Body of pancreas (tissue), 4 donors: ENCODE measurements around the gene SLC38A3. TPM values are rescaled to one million over a fixed set of nuclear protein-coding genes. Genes with fewer than 3 reads are reported as not detected.
"Not testable (repeated sequence)": the region's sequence is repeated elsewhere in the genome, so short reads cannot be mapped to it uniquely, and the experiment has no call there.

Experiments used
- ATAC-seq: fragments of 150-250 bp; one replicate; pipeline ENCODE4 v1.9.1; 2016
- DNase-seq, 4 donors: peaks; one replicate each; pipeline ENCODE4 v3.0.0-alpha.2; 2019
- H3K27ac ChIP-seq, 4 donors: fragments of 200-600 bp; sonication (generic); 1 replicate in 3 of 4; 2 replicates in 1 of 4; pipeline versions ENCODE4 v1.5.1 to v1.6.1; 2016 to 2019; ENCODE audit warnings: mild to moderate bottlenecking in 1 of 4, mixed read lengths in 1 of 4, moderate library complexity in 1 of 4
- H3K27me3 ChIP-seq, 2 donors: fragments of 200-600 bp; sonication (generic); one replicate each; pipeline ENCODE4 v1.6.0; 2016; ENCODE audit warnings: mild to moderate bottlenecking in 1 of 2
- H3K36me3 ChIP-seq, 2 donors: fragments of 200-600 bp; sonication (generic); replicated peaks in 1 of 2; 2 replicates each; pipeline ENCODE4 v1.5.1; 2016; ENCODE audit warnings: low read depth in 2 of 2; ENCODE audit not compliant: insufficient read depth in 1 of 2
- H3K4me1 ChIP-seq: fragments of 200-600 bp; sonication (generic); one replicate; pipeline ENCODE4 v1.6.0; 2016
- H3K4me3 ChIP-seq, 2 donors: fragments of 200-600 bp; sonication (generic); 1 replicate in 1 of 2; 2 replicates in 1 of 2; pipeline ENCODE4 v1.5.1; 2016 to 2019
- H3K9me3 ChIP-seq, 3 donors: fragments of 200-600 bp; sonication (generic); 1 replicate in 2 of 3; 2 replicates in 1 of 3; pipeline ENCODE4 v1.5.1; 2016
- POLR2A ChIP-seq, 3 donors: fragments of 450-650 bp; IDR thresholded peaks; one replicate each; pipeline ENCODE4 v1.6.1; 2016; ENCODE audit warnings: antibody characterized with exemption in 3 of 3, mild to moderate bottlenecking in 2 of 3
- WGBS, 2 donors: methylation state at CpG; one replicate each; pipeline ENCODE4 v1.1.5; 2017; 5-methylcytosine and 5-hydroxymethylcytosine counted together
- intact Hi-C: fragments of 100-400 bp; cut with DNase I; formaldehyde crosslinking; loops from one replicate; pipeline ENCODE4 v1.15.1; 2023
- total RNA-seq, 2 donors: library from RNA; depleted of rRNA; stranded (reverse); fragments of >200 nt; gene quantifications; one replicate each; pipeline ENCODE4 v1.1.0, GENCODE V29; 2016
- TF ChIP-seq, protein P1 (sequence below), 7 experiments: fragments of 450-650 bp in 4 of 7; fragments of 200-600 bp in 3 of 7; sonication (generic) in 3 of 7; IDR thresholded peaks; one replicate each; pipeline ENCODE4 v1.5.1; 2016 to 2019; ENCODE audit warnings: antibody characterized with exemption in 7 of 7

The SLC38A3 gene
- total RNA-seq, 2 donors from 2014 or later = 4.6 to 48.0 TPM

- Histone ChIP-seq H3K9me3 (no peaks in the 10 kb centered on the region), H3K27ac (peak overlapping the region; percentile 38 to 80 (median 58)), H3K4me1 (peaks cover 63% of the 10 kb centered on the region), H3K4me3 (no peak overlapping the region), H3K27me3 (no peaks in the 10 kb centered on the region), H3K36me3 (no peaks in the 10 kb centered on the region)
- intact Hi-C loops = no loop called here
- TF ChIP-seq, protein P1, sequence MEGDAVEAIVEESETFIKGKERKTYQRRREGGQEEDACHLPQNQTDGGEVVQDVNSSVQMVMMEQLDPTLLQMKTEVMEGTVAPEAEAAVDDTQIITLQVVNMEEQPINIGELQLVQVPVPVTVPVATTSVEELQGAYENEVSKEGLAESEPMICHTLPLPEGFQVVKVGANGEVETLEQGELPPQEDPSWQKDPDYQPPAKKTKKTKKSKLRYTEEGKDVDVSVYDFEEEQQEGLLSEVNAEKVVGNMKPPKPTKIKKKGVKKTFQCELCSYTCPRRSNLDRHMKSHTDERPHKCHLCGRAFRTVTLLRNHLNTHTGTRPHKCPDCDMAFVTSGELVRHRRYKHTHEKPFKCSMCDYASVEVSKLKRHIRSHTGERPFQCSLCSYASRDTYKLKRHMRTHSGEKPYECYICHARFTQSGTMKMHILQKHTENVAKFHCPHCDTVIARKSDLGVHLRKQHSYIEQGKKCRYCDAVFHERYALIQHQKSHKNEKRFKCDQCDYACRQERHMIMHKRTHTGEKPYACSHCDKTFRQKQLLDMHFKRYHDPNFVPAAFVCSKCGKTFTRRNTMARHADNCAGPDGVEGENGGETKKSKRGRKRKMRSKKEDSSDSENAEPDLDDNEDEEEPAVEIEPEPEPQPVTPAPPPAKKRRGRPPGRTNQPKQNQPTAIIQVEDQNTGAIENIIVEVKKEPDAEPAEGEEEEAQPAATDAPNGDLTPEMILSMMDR (IDR thresholded peaks at IDR 0.05) = peak in 1 of 7 experiments; percentile 9
- no peak for TF ChIP-seq POLR2A (IDR thresholded peaks at IDR 0.05)
- 42 to 43% methylated on average over 5 to 14 of the region's 14 CpGs for WGBS, 2 donors
- no peak for ATAC-seq
- peak in 1 of 4 donors; percentile 74 for DNase-seq
Observed at GRCh38 chr3:50242851-50243542, 37.9 kb downstream of the SLC38A3 start.

DNA sequence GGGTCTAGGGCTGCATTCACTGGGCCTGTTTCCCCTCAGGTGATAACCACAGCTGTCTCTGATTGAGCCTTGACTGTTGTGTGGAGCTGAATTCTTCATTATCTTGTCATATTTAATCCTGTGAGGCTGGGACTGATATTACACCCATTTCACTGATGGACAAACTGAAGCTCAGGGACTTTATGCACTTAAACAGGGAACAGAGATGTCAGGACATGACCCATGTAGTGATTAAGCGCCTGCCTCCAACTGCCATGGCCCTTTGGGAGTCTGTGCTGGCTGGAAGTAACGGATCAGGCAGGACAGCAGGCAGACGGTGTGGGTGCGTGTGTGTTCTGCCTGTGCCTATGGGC, 38.4 kb downstream of the SLC38A3 start:
- TF ChIP-seq, protein P1 (IDR thresholded peaks at IDR 0.05) = no peak
- TF ChIP-seq POLR2A (IDR thresholded peaks at IDR 0.05) = no peak
- ATAC-seq = no peak
- Histone ChIP-seq H3K9me3 (no peaks in the 10 kb centered on the region), H3K4me3 (no peak overlapping the region), H3K27ac (peak overlapping the region in 3 of 4 donors; percentile 43 to 80 (median 74)), H3K4me1 (peaks cover 62% of the 10 kb centered on the region), H3K27me3 (no peaks in the 10 kb centered on the region), H3K36me3 (no peaks in the 10 kb centered on the region)
- intact Hi-C loops = no loop called here
- no peak for DNase-seq
- 73 to 78% methylated on average over 4 of the region's 4 CpGs for WGBS, 2 donors

DNA sequence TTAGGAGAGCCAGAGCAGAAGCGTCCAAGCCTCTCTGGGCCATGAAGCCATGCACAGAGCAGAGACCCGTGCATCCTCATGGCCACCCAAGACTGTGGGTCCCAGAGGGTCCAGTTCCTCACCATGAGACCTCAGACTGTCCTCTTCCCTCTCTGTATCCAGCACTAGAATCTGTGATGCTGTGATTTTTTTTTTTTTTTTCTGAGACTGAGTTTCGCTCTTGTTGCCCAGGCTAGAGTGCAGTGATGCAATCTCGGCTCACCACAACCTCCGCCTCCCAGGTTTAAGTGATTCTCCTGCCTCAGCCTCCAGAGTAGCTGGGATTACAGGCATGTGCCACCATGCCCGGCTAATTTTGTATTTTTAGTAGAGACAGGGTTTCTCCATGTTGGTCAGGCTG, 39.7 kb downstream of the SLC38A3 start:
- peak overlapping the region in 2 of 4 donors; percentile 74 to 80 for H3K27ac ChIP-seq
- H3K4me1 ChIP-seq = peaks cover 53% of the 10 kb centered on the region
- H3K4me3 ChIP-seq, intact Hi-C loops, ATAC-seq, H3K27me3 ChIP-seq, H3K9me3 ChIP-seq, H3K36me3 ChIP-seq, DNase-seq: not testable (repeated sequence)
- 68 to 79% methylated on average over 6 of the region's 6 CpGs for WGBS, 2 donors

DNA sequence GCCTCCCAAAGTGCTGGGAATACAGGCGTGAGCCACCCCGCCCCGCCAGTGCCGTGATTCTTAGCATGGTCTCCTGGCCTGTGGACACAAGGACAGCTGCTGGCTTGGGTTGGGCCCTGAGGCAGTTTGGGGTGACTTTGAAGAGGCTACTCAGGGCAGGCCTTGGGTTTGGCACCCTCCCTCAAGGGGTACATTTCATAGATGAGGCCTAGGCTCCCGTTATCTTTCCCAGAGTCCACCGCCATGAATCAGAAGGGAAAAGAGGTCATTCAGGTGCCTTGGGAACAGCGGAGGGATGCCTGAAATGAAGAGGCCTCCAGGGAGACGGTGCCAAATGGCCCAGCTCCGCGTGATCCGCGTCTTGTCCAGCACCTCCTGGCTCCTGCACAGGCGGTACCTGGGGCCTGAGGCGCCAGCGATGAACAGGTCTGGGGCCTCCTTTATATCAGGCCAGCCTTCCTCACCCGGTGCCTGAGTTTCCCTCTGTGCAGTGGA, 40.2 kb downstream of the SLC38A3 start:
- H3K4me1 ChIP-seq = peaks cover 49% of the 10 kb centered on the region
- no peaks in the 10 kb centered on the region for H3K27me3 ChIP-seq
- DNase-seq (no peak), ATAC-seq (no peak)
- no peaks in the 10 kb centered on the region for H3K36me3 ChIP-seq
- peak overlapping the region in 3 of 4 donors; percentile 74 to 81 (median 80) for H3K27ac ChIP-seq
- intact Hi-C loops = no loop called here
- no peak overlapping the region for H3K4me3 ChIP-seq
- H3K9me3 ChIP-seq = no peaks in the 10 kb centered on the region
- WGBS, 2 donors = 68 to 84% methylated on average over 7 to 15 of the region's 16 CpGs
- TF ChIP-seq, protein P1 (IDR thresholded peaks at IDR 0.05) = no peak

- peak; percentile 86 for ATAC-seq
- Histone ChIP-seq H3K4me1 (peaks cover 50% of the 10 kb centered on the region), H3K36me3 (no peaks in the 10 kb centered on the region), H3K27ac (peak overlapping the region; percentile 56 to 81 (median 77)), H3K4me3 (peak overlapping the region in 1 of 2 donors; percentile 1), H3K9me3 (no peaks in the 10 kb centered on the region), H3K27me3 (no peaks in the 10 kb centered on the region)
- TF ChIP-seq, protein P1 (IDR thresholded peaks at IDR 0.05) = peak; percentile 96 to 98 (median 97)
- no peak for TF ChIP-seq POLR2A (IDR thresholded peaks at IDR 0.05)
- intact Hi-C loops = no loop called here
- WGBS, 2 donors = 0 to 4% methylated on average over 5 to 24 of the region's 25 CpGs
- DNase-seq = peak; percentile 89 to 93 (median 92)
Observed at GRCh38 chr3:50245831-50246516, 40.9 kb downstream of the SLC38A3 start.
